Peyer's patch (tissue), 4 donors: ENCODE measurements around the gene ZBTB20. TPM values are rescaled to one million over a fixed set of nuclear protein-coding genes. Genes with fewer than 3 reads are reported as not detected.

Source experiments
- DNase-seq, 3 donors: peaks; one replicate each; pipeline ENCODE4 v3.0.0-alpha.2; 2017 to 2019
- H3K27ac ChIP-seq, 4 donors: fragments of 200-600 bp; sonication (generic); one replicate each; pipeline ENCODE4 v1.5.1; 2016 to 2019
- H3K27me3 ChIP-seq, 2 donors: fragments of 200-600 bp; sonication (generic); one replicate each; pipeline ENCODE4 v1.5.1; 2019
- H3K36me3 ChIP-seq, 3 donors: fragments of 200-600 bp; sonication (generic); one replicate each; pipeline ENCODE4 v1.5.1; 2016 to 2019
- H3K4me1 ChIP-seq, 4 donors: fragments of 200-600 bp; sonication (generic); one replicate each; pipeline ENCODE4 v1.5.1; 2016 to 2019
- H3K4me3 ChIP-seq, 4 donors: fragments of 200-600 bp; sonication (generic); 1 replicate in 3 of 4; 2 replicates in 1 of 4; pipeline ENCODE4 v1.5.1; 2016 to 2019; ENCODE audit warnings: mild to moderate bottlenecking in 1 of 4
- H3K9me3 ChIP-seq, 4 donors: fragments of 200-600 bp; sonication (generic); one replicate each; pipeline ENCODE4 v1.5.1; 2016 to 2019; ENCODE audit warnings: mild to moderate bottlenecking in 1 of 4
- POLR2A ChIP-seq, 2 donors: fragments of 450-650 bp; IDR thresholded peaks; one replicate each; pipeline ENCODE4 v1.5.1; 2017; ENCODE audit warnings: antibody characterized with exemption in 2 of 2, mild to moderate bottlenecking in 2 of 2, moderate library complexity in 2 of 2
- total RNA-seq, 4 donors: library from RNA; depleted of rRNA; stranded (reverse); fragments of >200 nt; gene quantifications; one replicate each; pipeline ENCODE4 v1.1.0, GENCODE V29; 2016
- TF ChIP-seq, protein P1 (sequence below), 6 experiments: fragments of 450-650 bp in 4 of 6; fragments of 200-600 bp in 2 of 6; sonication (generic) in 1 of 6; IDR thresholded peaks; one replicate each; pipeline ENCODE4 v1.5.1; 2017 to 2019; ENCODE audit warnings: antibody characterized with exemption in 6 of 6, mild to moderate bottlenecking in 3 of 6, moderate library complexity in 1 of 6

The ZBTB20 gene
- total RNA-seq, 4 donors from 2014 or later = 19.6 to 135 (median 57.2) TPM

DNA sequence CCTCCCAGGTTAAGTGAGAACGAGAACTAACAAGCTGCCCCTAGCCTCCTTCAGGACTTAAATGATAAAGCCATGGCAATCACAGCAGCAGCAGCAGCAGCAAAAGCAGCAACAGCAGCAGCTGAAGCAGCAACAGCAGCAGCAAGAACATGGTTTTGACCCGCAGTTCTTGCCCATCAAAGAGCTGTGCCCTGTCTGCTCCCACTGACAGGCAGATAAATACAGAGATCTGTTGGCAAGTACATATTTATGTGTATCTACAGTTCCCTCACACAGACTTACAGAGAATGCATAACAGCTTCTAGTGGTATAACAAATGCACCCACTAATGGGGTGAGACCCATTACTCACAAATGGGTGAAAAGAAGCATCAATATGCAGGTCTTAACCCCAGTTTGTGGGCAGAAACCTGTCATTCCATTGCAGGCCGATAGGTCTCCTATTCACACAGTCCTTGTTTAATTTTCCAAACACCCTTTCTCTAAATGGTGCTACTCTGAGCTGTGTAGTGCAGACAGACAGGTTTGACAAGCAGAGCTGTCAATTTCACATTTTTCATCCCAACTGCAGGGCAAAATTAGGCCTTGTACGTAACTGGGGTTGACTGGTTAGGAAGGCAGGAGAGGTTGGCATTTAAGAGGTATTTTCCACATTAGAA, 537.0 kb downstream of the ZBTB20 start:
- no peaks in the 10 kb centered on the region for H3K36me3 ChIP-seq
- H3K9me3 ChIP-seq = no peaks in the 10 kb centered on the region
- H3K27me3 ChIP-seq = no peaks in the 10 kb centered on the region
- no peak overlapping the region for H3K27ac ChIP-seq
- no peaks in the 10 kb centered on the region for H3K4me1 ChIP-seq
- DNase-seq = no peak
- H3K4me3 ChIP-seq = no peak overlapping the region
- TF ChIP-seq POLR2A (IDR thresholded peaks at IDR 0.05) = no peak
- TF ChIP-seq, protein P1, sequence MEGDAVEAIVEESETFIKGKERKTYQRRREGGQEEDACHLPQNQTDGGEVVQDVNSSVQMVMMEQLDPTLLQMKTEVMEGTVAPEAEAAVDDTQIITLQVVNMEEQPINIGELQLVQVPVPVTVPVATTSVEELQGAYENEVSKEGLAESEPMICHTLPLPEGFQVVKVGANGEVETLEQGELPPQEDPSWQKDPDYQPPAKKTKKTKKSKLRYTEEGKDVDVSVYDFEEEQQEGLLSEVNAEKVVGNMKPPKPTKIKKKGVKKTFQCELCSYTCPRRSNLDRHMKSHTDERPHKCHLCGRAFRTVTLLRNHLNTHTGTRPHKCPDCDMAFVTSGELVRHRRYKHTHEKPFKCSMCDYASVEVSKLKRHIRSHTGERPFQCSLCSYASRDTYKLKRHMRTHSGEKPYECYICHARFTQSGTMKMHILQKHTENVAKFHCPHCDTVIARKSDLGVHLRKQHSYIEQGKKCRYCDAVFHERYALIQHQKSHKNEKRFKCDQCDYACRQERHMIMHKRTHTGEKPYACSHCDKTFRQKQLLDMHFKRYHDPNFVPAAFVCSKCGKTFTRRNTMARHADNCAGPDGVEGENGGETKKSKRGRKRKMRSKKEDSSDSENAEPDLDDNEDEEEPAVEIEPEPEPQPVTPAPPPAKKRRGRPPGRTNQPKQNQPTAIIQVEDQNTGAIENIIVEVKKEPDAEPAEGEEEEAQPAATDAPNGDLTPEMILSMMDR (IDR thresholded peaks at IDR 0.05) = no peak

DNA sequence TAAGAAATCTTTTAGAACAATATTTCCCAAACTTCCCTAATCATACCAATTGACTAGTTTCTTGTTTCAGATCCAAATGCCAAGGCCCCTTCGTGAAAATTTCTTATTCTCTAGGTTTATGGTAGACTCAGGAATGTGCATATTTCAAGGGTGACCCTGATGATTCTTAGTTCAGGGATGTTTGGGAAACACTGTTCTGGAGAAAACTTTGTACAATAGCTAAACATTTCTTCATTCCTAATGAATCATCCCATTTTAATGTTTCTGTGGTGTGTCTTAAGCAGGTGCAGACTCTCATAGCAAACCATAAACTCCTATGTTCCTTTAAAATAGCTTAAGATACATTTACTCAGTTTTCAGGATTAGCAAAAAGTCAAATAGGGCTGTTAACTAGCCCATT, 538.8 kb downstream of the ZBTB20 start:
- Histone ChIP-seq H3K27ac (no peak overlapping the region), H3K36me3 (no peaks in the 10 kb centered on the region), H3K9me3 (no peaks in the 10 kb centered on the region), H3K4me1 (no peaks in the 10 kb centered on the region), H3K4me3 (no peak overlapping the region), H3K27me3 (no peaks in the 10 kb centered on the region)
- DNase-seq = no peak
- TF ChIP-seq POLR2A (IDR thresholded peaks at IDR 0.05) = no peak
- TF ChIP-seq, protein P1 (IDR thresholded peaks at IDR 0.05) = no peak

DNA sequence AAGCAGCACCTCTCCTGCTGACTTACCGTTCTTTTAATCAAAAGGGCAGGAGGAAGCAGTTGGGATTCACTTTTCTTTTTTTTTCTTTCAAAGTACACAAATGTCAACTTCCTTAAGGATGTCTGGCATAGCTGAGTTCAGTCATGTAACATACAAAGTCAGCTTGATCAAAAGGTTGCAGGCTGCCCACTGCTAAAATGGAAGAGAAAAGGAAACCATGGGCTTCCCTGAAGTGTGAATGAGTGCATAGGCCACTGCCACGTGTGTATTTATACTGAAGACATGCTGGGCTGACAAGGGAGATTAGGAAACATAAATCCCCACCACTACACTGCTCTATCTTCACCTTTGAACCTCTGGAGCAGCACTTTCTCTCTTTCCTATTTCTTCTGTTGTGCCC, 540.8 kb downstream of the ZBTB20 start:
- no peak overlapping the region for H3K27ac ChIP-seq

DNA sequence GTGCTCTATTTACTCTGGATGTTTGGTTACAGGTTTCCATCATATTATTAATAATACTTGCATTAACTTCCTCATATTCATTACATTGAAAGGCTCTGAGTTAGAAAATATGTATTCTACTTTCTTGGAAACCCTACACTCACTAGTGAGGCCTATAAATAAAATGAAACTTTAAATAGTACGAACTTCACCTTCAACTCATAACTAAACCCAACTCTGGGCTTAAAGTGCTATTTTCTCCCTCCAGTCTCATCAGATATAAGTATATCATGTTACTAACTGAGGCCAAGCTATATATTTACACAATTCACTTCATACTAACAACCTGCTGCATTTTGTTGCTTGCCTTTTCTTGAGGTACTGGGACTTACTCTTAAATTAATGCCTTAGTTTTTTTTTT, 546.5 kb downstream of the ZBTB20 start:
- no peaks in the 10 kb centered on the region for H3K36me3 ChIP-seq
- H3K9me3 ChIP-seq = no peaks in the 10 kb centered on the region
- H3K4me1 ChIP-seq = no peaks in the 10 kb centered on the region
- no peak overlapping the region for H3K4me3 ChIP-seq
- TF ChIP-seq POLR2A (IDR thresholded peaks at IDR 0.05) = no peak
- TF ChIP-seq, protein P1 (IDR thresholded peaks at IDR 0.05) = no peak
- no peak overlapping the region for H3K27ac ChIP-seq
- H3K27me3 ChIP-seq = no peaks in the 10 kb centered on the region
- DNase-seq = no peak

More for the DNA sequence above, 540.8 kb downstream of the ZBTB20 start:
- no peaks in the 10 kb centered on the region for H3K4me1 ChIP-seq
- H3K4me3 ChIP-seq = no peak overlapping the region
- no peak for DNase-seq
- no peaks in the 10 kb centered on the region for H3K27me3 ChIP-seq
- no peak for TF ChIP-seq POLR2A (IDR thresholded peaks at IDR 0.05)
- TF ChIP-seq, protein P1 (IDR thresholded peaks at IDR 0.05) = no peak
- H3K36me3 ChIP-seq = no peaks in the 10 kb centered on the region
- H3K9me3 ChIP-seq = no peaks in the 10 kb centered on the region

DNA sequence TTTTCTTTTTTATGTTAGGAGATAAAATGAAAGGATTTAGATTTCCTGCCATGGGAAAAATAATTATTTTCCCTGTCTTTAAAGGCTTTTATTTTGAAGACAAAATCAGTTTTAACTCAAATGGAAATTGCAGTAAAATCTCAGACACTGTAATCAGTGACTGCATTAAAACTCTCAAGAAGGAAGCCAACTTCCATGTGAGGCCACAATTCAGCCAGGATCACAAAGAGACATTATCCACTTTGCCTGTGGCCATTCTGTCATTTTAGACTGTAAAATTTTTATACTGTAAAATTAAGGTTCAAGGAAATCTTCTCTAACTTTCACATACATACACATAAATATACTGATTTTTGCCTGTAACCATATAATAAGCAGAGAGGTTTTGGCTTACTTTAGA, 549.2 kb downstream of the ZBTB20 start:
- no peaks in the 10 kb centered on the region for H3K27me3 ChIP-seq
- H3K27ac ChIP-seq = no peak overlapping the region
- TF ChIP-seq, protein P1 (IDR thresholded peaks at IDR 0.05) = no peak
- TF ChIP-seq POLR2A (IDR thresholded peaks at IDR 0.05) = no peak
- no peaks in the 10 kb centered on the region for H3K9me3 ChIP-seq
- no peaks in the 10 kb centered on the region for H3K4me1 ChIP-seq
- no peaks in the 10 kb centered on the region for H3K36me3 ChIP-seq
- H3K4me3 ChIP-seq = no peak overlapping the region
- DNase-seq = no peak

DNA sequence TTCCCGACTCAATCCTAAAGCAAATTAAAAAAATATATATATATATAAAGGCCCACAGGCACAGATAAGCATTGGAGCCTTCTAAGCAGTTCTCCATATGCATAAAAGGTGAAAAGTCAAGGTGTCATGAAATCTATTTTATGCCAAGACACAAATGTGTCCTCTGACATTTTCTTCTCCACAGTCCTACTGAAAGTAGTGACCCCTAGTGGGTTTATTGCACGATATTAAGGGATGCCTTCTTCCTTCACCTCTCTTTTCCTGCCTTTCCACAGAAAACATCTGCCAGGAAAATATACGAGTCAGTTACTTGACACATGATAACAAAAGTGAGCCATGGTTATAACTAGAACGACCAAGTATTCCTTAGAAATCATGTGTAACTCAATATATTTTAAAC, 550.1 kb downstream of the ZBTB20 start:
- TF ChIP-seq, protein P1 (IDR thresholded peaks at IDR 0.05) = no peak
- TF ChIP-seq POLR2A (IDR thresholded peaks at IDR 0.05) = no peak
- Histone ChIP-seq H3K4me3 (no peak overlapping the region), H3K9me3 (no peaks in the 10 kb centered on the region), H3K27ac (no peak overlapping the region), H3K4me1 (no peaks in the 10 kb centered on the region), H3K36me3 (no peaks in the 10 kb centered on the region), H3K27me3 (no peaks in the 10 kb centered on the region)
- DNase-seq = no peak
